Measurements from ENCODE around the gene ANO5. TPM values are rescaled to one million over a fixed set of nuclear protein-coding genes. Genes with fewer than 3 reads are reported as not detected.

The ANO5 gene
- total and polyA plus RNA-seq, 2 of the 8 experiments (the other 6 are each of a cell fraction or from before 2014, with no cell fraction given), result 2.6 to 5.0 TPM

- POLR2A ChIA-PET (ENCODE audit: partially characterized antibody), result no interaction called here
- H3K18ac ChIP-seq (ENCODE audit: extremely low read depth, low read length), result no peak overlapping the region
- no peaks in the 10 kb centered on the region for H3K27me3 ChIP-seq (replicated peaks in 1 of 4; ENCODE audit: control insufficient read depth in 3 of 4, extremely low read depth in 1 of 4, insufficient read depth in 3 of 4, low read length in 3 of 4)
- no peak for DNase-seq (ENCODE audit: low read depth in 1 of 2, low spot score in 2 of 2)
- H4K91ac ChIP-seq (replicated peaks; ENCODE audit: insufficient read length, low read length), result no peak overlapping the region
- no peak overlapping the region for H2BK12ac ChIP-seq (ENCODE audit: low read depth, low read length)
- H2BK120ac ChIP-seq (replicated peaks; ENCODE audit: low read depth, low read length), result no peak overlapping the region
- no peaks in the 10 kb centered on the region for H3K79me1 ChIP-seq (ENCODE audit: low read depth, low read length)
- no peak overlapping the region for H3K23ac ChIP-seq (ENCODE audit: insufficient read length)
- H2BK5ac ChIP-seq (ENCODE audit: low read depth, low read length), result no peak overlapping the region
- no peak overlapping the region for H4K5ac ChIP-seq (ENCODE audit: insufficient read length, low read depth, low read length)
- H3K56ac ChIP-seq (replicated peaks; ENCODE audit: insufficient read length, low read depth, low read length), result no peak overlapping the region
- H3K36me3 ChIP-seq (ENCODE audit: control insufficient read depth in 2 of 4, insufficient read depth in 4 of 4, low read length in 3 of 4), result no peaks in the 10 kb centered on the region
- H3K27ac ChIP-seq (ENCODE audit: low read depth, low read length), result no peak overlapping the region
- TF ChIP-seq, protein P1, sequence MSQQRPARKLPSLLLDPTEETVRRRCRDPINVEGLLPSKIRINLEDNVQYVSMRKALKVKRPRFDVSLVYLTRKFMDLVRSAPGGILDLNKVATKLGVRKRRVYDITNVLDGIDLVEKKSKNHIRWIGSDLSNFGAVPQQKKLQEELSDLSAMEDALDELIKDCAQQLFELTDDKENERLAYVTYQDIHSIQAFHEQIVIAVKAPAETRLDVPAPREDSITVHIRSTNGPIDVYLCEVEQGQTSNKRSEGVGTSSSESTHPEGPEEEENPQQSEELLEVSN (IDR thresholded peaks at IDR 0.05), result no peak
- peak in 1 of 3 experiments; percentile 41; a peak in 1 of 4 replicates for TF ChIP-seq CTCF (IDR thresholded peaks at IDR 0.05; ENCODE audit: control extremely low read depth in 1 of 3, insufficient read depth in 1 of 3, low read depth in 1 of 3, low read length in 3 of 3)
- H2AFZ ChIP-seq (ENCODE audit: low read length), result peak overlapping the region; percentile 5; the same call in 1 of the 2 replicates
- H4K8ac ChIP-seq (ENCODE audit: extremely low read depth, insufficient read depth, low read length), result no peak overlapping the region
- no peak overlapping the region for H3K14ac ChIP-seq (ENCODE audit: insufficient read length)
- peak; percentile 52 for FAIRE-seq
- no peak overlapping the region for H2BK15ac ChIP-seq (ENCODE audit: low read length)
- WGBS, 2 experiments (ENCODE audit: extremely low coverage in 1 of 2, insufficient coverage in 1 of 2, insufficient read length in 1 of 2, insufficient replicate concordance in 2 of 2, low coverage in 1 of 2, low lambda C conversion rate in 2 of 2, missing lambda C conversion rate in 1 of 2), result 97% methylated on average over 4 of the region's 4 CpGs; no CpG with 5 or more reads in 1 of the 2 experiments
- no peaks in the 10 kb centered on the region for H3K4me1 ChIP-seq (replicated peaks in 1 of 4; ENCODE audit: control insufficient read depth in 3 of 4, insufficient read depth in 4 of 4, low read length in 3 of 4)
- no peak overlapping the region for H3K4me2 ChIP-seq (ENCODE audit: insufficient read depth in 1 of 2, low read depth in 2 of 2, low read length in 2 of 2)
- H2BK20ac ChIP-seq (ENCODE audit: low read length), result no peak overlapping the region
- no peaks in the 10 kb centered on the region for H3K79me2 ChIP-seq (ENCODE audit: control insufficient read depth in 1 of 2, insufficient read depth in 2 of 2, low read length in 2 of 2)
- no peaks in the 10 kb centered on the region for H3K23me2 ChIP-seq (ENCODE audit: low read depth, low read length)
- no peak overlapping the region for H3K9ac ChIP-seq (replicated peaks in 1 of 4; ENCODE audit: extremely low read depth in 1 of 4, low read depth in 3 of 4, low read length in 3 of 4)
- H4K20me1 ChIP-seq (replicated peaks in 1 of 2; ENCODE audit: control insufficient read depth in 1 of 2, insufficient read depth in 2 of 2, low read length in 2 of 2), result no peaks in the 10 kb centered on the region
- CTCF ChIA-PET (ENCODE audit: partially characterized antibody), result interaction anchor here (1.0 to 2.0 kb wide), 2 partner anchors 67 to 128 kb away, joined by 4 to 8 read pairs; no protein-coding TSS in a partner anchor
- H3K4me3 ChIP-seq (ENCODE audit: extremely low read depth in 1 of 4, insufficient read depth in 2 of 4, low read depth in 3 of 4, low read length in 4 of 4), result no peak overlapping the region
- H3K4ac ChIP-seq (replicated peaks; ENCODE audit: insufficient read length, low read depth, low read length), result no peak overlapping the region
- no peaks in the 10 kb centered on the region for H3K9me3 ChIP-seq (ENCODE audit: insufficient read depth in 2 of 2, low read depth in 1 of 2, low read length in 1 of 2)
- no peak overlapping the region for H2AK5ac ChIP-seq (ENCODE audit: low read depth, low read length)
Observed at GRCh38 chr11:22177186-22177585, 15.7 kb upstream of the ANO5 start.

Measured in H1 (cell line).